H9 (cell line): ENCODE data around the gene APP. TPM values are rescaled to one million over a fixed set of nuclear protein-coding genes. Genes with fewer than 3 reads are reported as not detected.
A peak's percentile ranks its signal among the peaks of the same experiment; 100 is the strongest.

ENCODE experiments used
- DNase-seq: peaks from one replicate; pipeline ENCODE4 v3.0.0-alpha.2; 2017
- H2AFZ ChIP-seq: one replicate; pipeline ENCODE4 v1.6.1; 2013; ENCODE audit warnings: mild to moderate bottlenecking, low read length, control low read depth, moderate library complexity
- H2AK5ac ChIP-seq: 2 replicates; pipeline ENCODE4 v1.6.1; 2013; ENCODE audit warnings: low read length, control low read depth, mixed read lengths; ENCODE audit not compliant: insufficient read length
- H2BK120ac ChIP-seq: one replicate; pipeline ENCODE4 v1.6.1; 2013; ENCODE audit warnings: low read depth, mild to moderate bottlenecking, low read length, control low read depth, inconsistent platforms; ENCODE audit not compliant: poor library complexity, severe bottlenecking
- H2BK12ac ChIP-seq: 2 replicates; pipeline ENCODE4 v1.6.1; 2013; ENCODE audit warnings: low read length, control low read depth, mixed read lengths, low read depth; ENCODE audit not compliant: insufficient read length
- H2BK15ac ChIP-seq: 2 replicates; pipeline ENCODE4 v1.6.1; 2013; ENCODE audit warnings: low read depth, low read length, control low read depth
- H2BK20ac ChIP-seq: one replicate; pipeline ENCODE4 v1.6.1; 2013; ENCODE audit warnings: low read depth, mild to moderate bottlenecking, low read length, control low read depth, inconsistent platforms; ENCODE audit not compliant: poor library complexity, severe bottlenecking
- H2BK5ac ChIP-seq: 2 replicates; pipeline ENCODE4 v1.6.1; 2013; ENCODE audit warnings: low read length, control low read depth, mixed read lengths; ENCODE audit not compliant: insufficient read length
- H3K14ac ChIP-seq: 2 replicates; pipeline ENCODE4 v1.6.1; 2013; ENCODE audit warnings: low read length, control low read depth; ENCODE audit not compliant: insufficient read depth
- H3K18ac ChIP-seq: 2 replicates; pipeline ENCODE4 v1.6.1; 2013; ENCODE audit warnings: low read depth, mild to moderate bottlenecking, mixed read lengths, low read length, control low read depth; ENCODE audit not compliant: insufficient read length
- H3K23ac ChIP-seq: 2 replicates; pipeline ENCODE4 v1.6.1; 2013; ENCODE audit warnings: low read length, control low read depth, mixed read lengths, low read depth; ENCODE audit not compliant: insufficient read length
- H3K23me2 ChIP-seq: 2 replicates; pipeline ENCODE4 v1.6.1; 2013; ENCODE audit warnings: low read depth, mild to moderate bottlenecking, mixed read lengths, low read length, control low read depth; ENCODE audit not compliant: insufficient read length, poor library complexity, severe bottlenecking
- H3K27ac ChIP-seq: 2 replicates; pipeline ENCODE4 v1.5.1; 2013; ENCODE audit warnings: low read length, control low read depth, mixed read lengths, low read depth; ENCODE audit not compliant: insufficient read length
- H3K27me3 ChIP-seq: 2 replicates; pipeline ENCODE4 v1.6.1; 2013; ENCODE audit warnings: low read length, control low read depth, inconsistent platforms; ENCODE audit not compliant: insufficient read depth
- H3K4ac ChIP-seq: 2 replicates; pipeline ENCODE4 v1.6.1; 2013; ENCODE audit warnings: low read depth, mild to moderate bottlenecking, control low read depth, inconsistent platforms, low read length, moderate library complexity
- H3K4me1 ChIP-seq: 2 replicates; pipeline ENCODE4 v1.6.1; 2013; ENCODE audit warnings: low read length, control low read depth, inconsistent platforms; ENCODE audit not compliant: insufficient read depth
- H3K4me2 ChIP-seq: 2 replicates; pipeline ENCODE4 v1.6.1; 2013; ENCODE audit warnings: low read length, control low read depth, mixed read lengths; ENCODE audit not compliant: insufficient read length, insufficient read depth
- H3K56ac ChIP-seq: 2 replicates; pipeline ENCODE4 v1.6.1; 2013; ENCODE audit warnings: low read depth, mild to moderate bottlenecking, mixed read lengths, low read length, control low read depth; ENCODE audit not compliant: insufficient read length
- H3K79me1 ChIP-seq: 2 replicates; pipeline ENCODE4 v1.6.1; 2013; ENCODE audit warnings: low read depth, mild to moderate bottlenecking, moderate library complexity, low read length, control low read depth, inconsistent platforms; ENCODE audit not compliant: insufficient read depth, poor library complexity, severe bottlenecking
- H3K79me2 ChIP-seq: 2 replicates; pipeline ENCODE4 v1.6.1; 2013; ENCODE audit warnings: low read length, control low read depth, inconsistent platforms; ENCODE audit not compliant: insufficient read depth
- H3K9ac ChIP-seq: 2 replicates; pipeline ENCODE4 v1.6.1; 2013; ENCODE audit warnings: low read length, control low read depth, mixed read lengths; ENCODE audit not compliant: insufficient read length; ENCODE audit errors: extremely low read depth
- H3K9me3 ChIP-seq: one replicate; pipeline ENCODE4 v1.6.1; 2013; ENCODE audit warnings: low read depth, low read length, inconsistent platforms; ENCODE audit not compliant: control insufficient read depth
- H3T11ph ChIP-seq: one replicate; pipeline ENCODE4 v1.6.1; 2013; ENCODE audit warnings: mild to moderate bottlenecking, low read length, control low read depth, inconsistent platforms
- H4K20me1 ChIP-seq: one replicate; pipeline ENCODE4 v1.6.1; 2013; ENCODE audit not compliant: control insufficient read depth, insufficient read length, insufficient read depth
- H4K5ac ChIP-seq: 2 replicates; pipeline ENCODE4 v1.6.1; 2013; ENCODE audit warnings: low read depth, mild to moderate bottlenecking, mixed read lengths, low read length, control low read depth; ENCODE audit not compliant: insufficient read length
- H4K8ac ChIP-seq: replicated peaks from 2 replicates; pipeline ENCODE4 v1.6.1; 2013; ENCODE audit warnings: low read length, control low read depth, mixed read lengths, low read depth; ENCODE audit not compliant: insufficient read length
- H4K91ac ChIP-seq: 2 replicates; pipeline ENCODE4 v1.6.1; 2013; ENCODE audit warnings: low read depth, mild to moderate bottlenecking, moderate library complexity, mixed read lengths, low read length, control low read depth; ENCODE audit not compliant: insufficient read length
- H3K27ac Mint-ChIP-seq, 3 experiments: 2 replicates in 2 of 3; 3 replicates in 1 of 3; pipeline ENCODE4 v1.8.0; 2020 to 2021; ENCODE audit warnings: mixed read lengths in 3 of 3, mild to moderate bottlenecking in 1 of 3, moderate library complexity in 1 of 3
- H3K27me3 Mint-ChIP-seq: 2 replicates; pipeline ENCODE4 v1.8.0; 2021; ENCODE audit warnings: low read depth, mild to moderate bottlenecking, moderate library complexity, mixed read lengths
- H3K36me3 Mint-ChIP-seq, 3 experiments: 2 replicates in 2 of 3; 3 replicates in 1 of 3; pipeline ENCODE4 v1.8.0; 2020 to 2021; ENCODE audit warnings: low read depth in 3 of 3, mixed read lengths in 3 of 3; ENCODE audit not compliant: insufficient read depth in 1 of 3
- H3K4me1 Mint-ChIP-seq, 2 experiments: 2 replicates each; pipeline ENCODE4 v1.8.0; 2020; ENCODE audit warnings: mixed read lengths in 2 of 2
- H3K4me3 Mint-ChIP-seq, 2 experiments: 2 replicates in 1 of 2; 3 replicates in 1 of 2; pipeline ENCODE4 v1.8.0; 2020 to 2021; ENCODE audit warnings: mild to moderate bottlenecking in 2 of 2, mixed read lengths in 2 of 2, moderate library complexity in 1 of 2
- H3K9me3 Mint-ChIP-seq, 2 experiments: 2 replicates in 1 of 2; 3 replicates in 1 of 2; pipeline ENCODE4 v1.8.0; 2020; ENCODE audit warnings: mild to moderate bottlenecking in 2 of 2, mixed read lengths in 2 of 2, moderate library complexity in 1 of 2
- CTCF ChIP-seq: fragments of 200-600 bp; sonication (generic); conservative IDR thresholded peaks from 3 replicates; pipeline ENCODE4 v1.8.0; 2021; ENCODE audit warnings: antibody characterized with exemption, mild to moderate bottlenecking
- WGBS: extraction: QIAGEN DNeasy Blood & Tissue Kit; methylation state at CpG from one replicate; pipeline ENCODE4 v1.1.7; 2013; ENCODE audit warnings: missing lambda C conversion rate, low lambda C conversion rate, mixed read lengths; ENCODE audit not compliant: insufficient read length; ENCODE audit errors: extremely low coverage; 5-methylcytosine and 5-hydroxymethylcytosine counted together
- total RNA-seq: library from RNA; stranded (reverse); gene quantifications from 2 replicates; pipeline ENCODE4 v1.2.1, GENCODE V29; 2021

Gene APP
- total RNA-seq, 1 experiment from 2014 or later, result 380 TPM

- Histone ChIP-seq H3K14ac (no peak overlapping the region), H3K56ac (no peak overlapping the region), H4K5ac (no peak overlapping the region), H2BK20ac (no peak overlapping the region), H2AK5ac (no peak overlapping the region), H3K23ac (no peak overlapping the region), H3T11ph (no peak overlapping the region), H4K8ac (no peak overlapping the region), H3K4ac (no peak overlapping the region), H3K27me3 (no peaks in the 10 kb centered on the region), H3K4me1 (peaks cover 2% of the 10 kb centered on the region; the same call in 1 of the 2 replicates), H3K79me2 (peaks cover 7% of the 10 kb centered on the region), H2BK12ac (no peak overlapping the region), H3K4me2 (no peak overlapping the region), H2BK15ac (no peak overlapping the region), H3K18ac (no peak overlapping the region), H3K9ac (no peak overlapping the region), H3K23me2 (no peaks in the 10 kb centered on the region), H2AFZ (no peak overlapping the region), H3K79me1 (no peaks in the 10 kb centered on the region), H4K20me1 (no peaks in the 10 kb centered on the region), H2BK5ac (no peak overlapping the region), H3K9me3 (no peaks in the 10 kb centered on the region), H2BK120ac (no peak overlapping the region), H4K91ac (no peak overlapping the region), H3K27ac (no peak overlapping the region)
- Mint-ChIP-seq H3K27me3 (no peaks in the 10 kb centered on the region), H3K4me1 (peaks cover 26 to 30% of the 10 kb centered on the region in 2 experiments), H3K9me3 (peaks cover 0 to 5% of the 10 kb centered on the region in 2 experiments; a peak in 2 of 5 replicates), H3K36me3 (peaks cover 25 to 30% (median 28%) of the 10 kb centered on the region in 3 experiments), H3K4me3 (no peak overlapping the region), H3K27ac (peak overlapping the region; percentile 25 to 66 (median 52); a peak in 5 of 7 replicates)
- no peak for TF ChIP-seq CTCF
- WGBS, result no CpG with 5 or more reads among the region's 9 CpGs
- no peak for DNase-seq
Measured at GRCh38 chr21:25929856-25930520, 240.6 kb downstream of the APP start.
